PC-3 (cell line): ENCODE data around the gene ETV6. TPM values are rescaled to one million over a fixed set of nuclear protein-coding genes. Genes with fewer than 3 reads are reported as not detected.
A peak's percentile ranks its signal among the peaks of the same experiment; 100 is the strongest.
"Not testable (repeated sequence)": the region's sequence is repeated elsewhere in the genome, so short reads cannot be mapped to it uniquely, and the experiment has no call there.

Experiments used
- ATAC-seq: fragments of 200-7000 bp; cut with Tn5 transposase; 2 replicates; pipeline ENCODE4 v1.9.1; 2020; ENCODE audit warnings: mild to moderate bottlenecking, moderate library complexity
- BruUV-seq: library from RNA; stranded (reverse); fragments of 400-500 nt; replicated peaks from 2 replicates; lab custom pipeline; 2021; lab: Mats Ljungman, UMichigan
- CTCF ChIA-PET: fragments of 300-600 bp; sonication (Branson Sonifier 250); formaldehyde crosslinking; loops from one replicate; lab custom pipeline; 2022; ENCODE audit warnings: antibody characterized with exemption; lab: Charles Lee
- POLR2A ChIA-PET: fragments of 300-600 bp; sonication (Branson Sonifier 250); formaldehyde crosslinking; loops from one replicate; lab custom pipeline; 2022; ENCODE audit warnings: antibody characterized with exemption; ENCODE audit not compliant: unreplicated experiment; lab: Charles Lee
- DNase-seq: peaks from one replicate; pipeline ENCODE4 v3.0.0-alpha.2; 2015
- H2AFZ ChIP-seq: fragments of 300-600 bp; sonication (generic); 2 replicates; pipeline ENCODE4 v1.6.0; 2016; ENCODE audit warnings: antibody characterized with exemption, low read length
- H3F3A ChIP-seq: fragments of 300-600 bp; sonication (generic); one replicate; pipeline ENCODE4 v1.6.0; 2017; ENCODE audit warnings: antibody characterized with exemption, low read length, control low read depth, mild to moderate bottlenecking; ENCODE audit not compliant: unreplicated experiment
- H3K27ac ChIP-seq: fragments of 300-600 bp; sonication (generic); 2 replicates; pipeline ENCODE4 v1.5.1; 2016; ENCODE audit warnings: mild to moderate bottlenecking, low read length
- H3K27me3 ChIP-seq: fragments of 300-600 bp; sonication (generic); 2 replicates; pipeline ENCODE4 v1.6.1; 2016; ENCODE audit warnings: low read length, mixed read lengths
- H3K36me3 ChIP-seq: fragments of 300-600 bp; sonication (generic); 2 replicates; pipeline ENCODE4 v1.6.1; 2016; ENCODE audit warnings: low read depth, mixed run types, low read length, mixed read lengths
- H3K4me1 ChIP-seq: fragments of 300-600 bp; sonication (generic); 2 replicates; pipeline ENCODE4 v1.5.1; 2016; ENCODE audit warnings: low read length; ENCODE audit not compliant: insufficient read depth
- H3K4me2 ChIP-seq: fragments of 300-600 bp; sonication (generic); 2 replicates; pipeline ENCODE4 v1.6.0; 2016; ENCODE audit warnings: low read length
- H3K4me3 ChIP-seq: fragments of 300-600 bp; sonication (generic); 2 replicates; pipeline ENCODE4 v1.5.1; 2016; ENCODE audit warnings: mild to moderate bottlenecking, low read length, mixed read lengths
- H3K79me2 ChIP-seq: fragments of 300-600 bp; sonication (generic); 2 replicates; pipeline ENCODE4 v1.6.1; 2017; ENCODE audit warnings: low read length, mixed read lengths
- H3K9ac ChIP-seq: fragments of 300-600 bp; sonication (generic); 2 replicates; pipeline ENCODE4 v1.6.0; 2016; ENCODE audit warnings: mild to moderate bottlenecking, low read length
- H3K9me2 ChIP-seq: fragments of 300-600 bp; sonication (generic); replicated peaks from 2 replicates; pipeline ENCODE4 v1.6.1; 2016; ENCODE audit warnings: mixed run types, low read length, mixed read lengths
- H3K9me3 ChIP-seq: fragments of 300-600 bp; sonication (generic); 2 replicates; pipeline ENCODE4 v1.6.1; 2016; ENCODE audit warnings: low read length, mixed read lengths
- H4K20me1 ChIP-seq: fragments of 300-600 bp; sonication (generic); 2 replicates; pipeline ENCODE4 v1.6.1; 2016; ENCODE audit warnings: low read length, mixed read lengths
- CTCF ChIP-seq: fragments of 300-600 bp; sonication (generic); conservative IDR thresholded peaks from 2 replicates; pipeline ENCODE4 v1.5.1; 2017; ENCODE audit warnings: antibody characterized with exemption, low read depth, mild to moderate bottlenecking, low read length
- EZH2 ChIP-seq: fragments of 300-600 bp; sonication (generic); IDR thresholded peaks from one replicate; pipeline ENCODE4 v1.6.1; 2017; ENCODE audit warnings: antibody characterized with exemption, mild to moderate bottlenecking, low read length; ENCODE audit not compliant: unreplicated experiment
- EZH2phosphoT487 ChIP-seq: fragments of 300-600 bp; sonication (generic); IDR thresholded peaks from 2 replicates; pipeline ENCODE4 v1.6.1; 2018; ENCODE audit warnings: mild to moderate bottlenecking, antibody characterized with exemption, low read length, borderline replicate concordance
- intact Hi-C: fragments of 100-400 bp; cut with micrococcal nuclease; formaldehyde crosslinking; loops from 2 replicates; pipeline ENCODE4 v1.9.0; 2023
- total RNA-seq: library from RNA; depleted of rRNA; stranded (reverse); fragments of >200 nt; gene quantifications from 2 replicates; pipeline ENCODE4 v1.2.3, GENCODE V29; 2014

Gene ETV6
- total RNA-seq, 1 experiment from 2014 or later: 5.0 TPM

DNA sequence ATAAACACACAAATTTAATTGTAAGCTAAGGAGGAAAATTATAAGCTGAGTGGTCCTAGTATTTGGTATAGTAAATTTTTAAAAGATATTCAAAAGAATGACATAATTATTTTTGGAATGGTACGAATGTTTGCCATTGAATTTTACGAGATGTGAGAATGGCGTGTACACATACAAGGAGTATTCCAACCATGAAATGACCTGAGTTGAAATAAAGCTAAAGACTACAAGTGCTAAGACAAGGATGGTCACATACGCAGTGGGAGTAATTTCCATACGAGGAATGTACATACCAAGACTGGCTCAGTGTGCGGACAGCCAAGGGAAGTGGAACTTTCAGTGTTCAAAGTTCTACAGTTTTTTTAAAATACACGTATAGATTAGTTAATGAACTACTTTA lies 21.1 kb upstream of the ETV6 start:
- no TSS peak for BruUV-seq
- H3K9me2 ChIP-seq: no peaks in the 10 kb centered on the region
- POLR2A ChIA-PET: interaction anchor here (0.7 kb wide), 1 partner anchor 638 kb away, joined by 4 read pairs; no protein-coding TSS in a partner anchor
- CTCF ChIA-PET: interaction anchor here (0.5 kb wide), 1 partner anchor 9 kb away, joined by 3 read pairs; no protein-coding TSS in a partner anchor
- no peaks in the 10 kb centered on the region for H3K79me2 ChIP-seq
- no peaks in the 10 kb centered on the region for H3K27me3 ChIP-seq
- DNase-seq: peak; percentile 30
- no peaks in the 10 kb centered on the region for H3K36me3 ChIP-seq
- peaks cover 4% of the 10 kb centered on the region; the same call in 1 of the 2 replicates for H3K4me1 ChIP-seq
- TF ChIP-seq CTCF: no peak
- no peaks in the 10 kb centered on the region for H3F3A ChIP-seq
- no peaks in the 10 kb centered on the region for H3K9me3 ChIP-seq
- peak; percentile 74 for ATAC-seq
- intact Hi-C loops: no loop called here
- no peak overlapping the region for H3K4me2 ChIP-seq
- no peak overlapping the region for H3K27ac ChIP-seq
- no peak overlapping the region for H2AFZ ChIP-seq
- no peak overlapping the region for H3K9ac ChIP-seq
- no peaks in the 10 kb centered on the region for H4K20me1 ChIP-seq
- no peak overlapping the region for H3K4me3 ChIP-seq

DNA sequence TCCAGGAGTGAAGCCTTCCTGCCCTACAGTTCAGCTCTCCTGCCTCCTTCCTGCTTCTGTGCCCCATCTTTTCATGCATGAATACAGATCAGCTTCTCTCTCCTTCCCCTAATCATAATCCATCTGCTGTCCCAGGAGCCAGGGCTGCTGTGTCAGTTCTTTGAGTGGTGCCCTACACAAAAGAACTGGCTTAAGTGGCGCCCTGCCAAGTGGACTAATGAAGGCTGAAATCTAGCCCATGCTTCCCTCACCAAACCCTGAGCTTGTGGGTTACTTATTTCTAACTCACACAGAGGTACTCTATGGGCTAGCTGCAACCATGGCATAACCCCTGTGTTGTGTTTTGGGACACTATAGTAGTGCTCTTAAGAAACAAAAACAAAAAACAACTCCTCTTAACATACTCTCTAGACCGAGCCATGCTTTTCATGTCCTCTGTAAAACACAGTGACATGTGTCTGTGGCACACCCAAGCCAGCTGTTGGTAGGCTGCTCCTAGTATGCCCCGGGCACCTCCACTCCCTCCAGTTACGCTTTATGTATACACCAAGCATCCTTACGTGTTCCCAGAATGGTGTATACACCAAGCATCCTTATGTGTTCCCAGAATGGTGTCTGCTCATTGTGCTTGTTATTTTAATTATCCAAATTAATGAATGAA lies 19.3 kb upstream of the ETV6 start:
- no peak overlapping the region for H2AFZ ChIP-seq
- H4K20me1 ChIP-seq: no peaks in the 10 kb centered on the region
- no peak for DNase-seq
- no peaks in the 10 kb centered on the region for H3K9me2 ChIP-seq
- no peaks in the 10 kb centered on the region for H3K27me3 ChIP-seq
- no peaks in the 10 kb centered on the region for H3F3A ChIP-seq
- H3K36me3 ChIP-seq: no peaks in the 10 kb centered on the region
- no peak for ATAC-seq
- no TSS peak for BruUV-seq
- no peak overlapping the region for H3K27ac ChIP-seq
- ChIA-PET POLR2A (interaction anchor here (0.5 kb wide), 1 partner anchor 993 kb away, joined by 3 read pairs; no protein-coding TSS in a partner anchor), CTCF (interaction anchor here (1.1 kb wide), 1 partner anchor 262 kb away, joined by 6 read pairs; no protein-coding TSS in a partner anchor)
- intact Hi-C loops: no loop called here
- H3K4me3 ChIP-seq: no peak overlapping the region
- TF ChIP-seq EZH2phosphoT487: no peak
- TF ChIP-seq EZH2: no peak
- no peak for TF ChIP-seq CTCF
- H3K4me2 ChIP-seq: no peak overlapping the region
- H3K9ac ChIP-seq: no peak overlapping the region
- peaks cover 11% of the 10 kb centered on the region for H3K4me1 ChIP-seq
- no peaks in the 10 kb centered on the region for H3K79me2 ChIP-seq
- no peaks in the 10 kb centered on the region for H3K9me3 ChIP-seq

- no TSS peak for BruUV-seq
- Histone ChIP-seq H3K27me3 (no peaks in the 10 kb centered on the region), H2AFZ (no peak overlapping the region), H3K4me2 (no peak overlapping the region), H4K20me1 (no peaks in the 10 kb centered on the region), H3F3A (no peaks in the 10 kb centered on the region), H3K36me3 (no peaks in the 10 kb centered on the region), H3K9me3 (no peaks in the 10 kb centered on the region), H3K4me1 (peaks cover 11% of the 10 kb centered on the region), H3K79me2 (no peaks in the 10 kb centered on the region), H3K4me3 (no peak overlapping the region), H3K27ac (no peak overlapping the region), H3K9ac (no peak overlapping the region), H3K9me2 (no peaks in the 10 kb centered on the region)
- ATAC-seq (no peak), DNase-seq (no peak)
- TF ChIP-seq EZH2phosphoT487 (no peak), EZH2 (no peak), CTCF (no peak)
- ChIA-PET CTCF (no interaction called here), POLR2A (no interaction called here)
- intact Hi-C loops: no loop called here
Observed at GRCh38 chr12:11631288-11631687, 18.2 kb upstream of the ETV6 start.

DNA sequence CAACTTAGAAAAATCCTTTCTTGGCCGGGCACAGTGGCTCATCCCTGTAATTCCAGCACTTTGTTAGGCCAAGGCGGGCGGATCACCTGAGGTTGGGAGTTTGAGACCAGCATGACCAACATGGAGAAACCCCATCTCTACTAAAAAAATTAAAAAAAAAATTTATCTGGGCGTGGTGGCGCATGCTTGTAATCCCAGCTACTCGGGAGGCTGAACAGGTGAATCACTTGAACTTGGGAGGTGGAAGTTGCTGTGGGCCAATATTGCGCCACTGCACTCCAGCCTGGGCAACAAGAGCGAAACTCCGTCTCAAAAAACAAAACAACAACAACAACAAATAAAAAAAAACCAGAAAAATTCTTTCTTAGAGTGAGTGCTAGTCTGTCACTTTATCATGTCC lies 17.6 kb upstream of the ETV6 start:
- DNase-seq, intact Hi-C loops, H3K4me2 ChIP-seq, H3K27ac ChIP-seq, H3F3A ChIP-seq, H4K20me1 ChIP-seq, H3K27me3 ChIP-seq, H2AFZ ChIP-seq, H3K9me3 ChIP-seq, H3K36me3 ChIP-seq, H3K4me3 ChIP-seq, POLR2A ChIA-PET, ATAC-seq, H3K9ac ChIP-seq, H3K9me2 ChIP-seq, H3K79me2 ChIP-seq, BruUV-seq, CTCF ChIA-PET: not testable (repeated sequence)
- peaks cover 11% of the 10 kb centered on the region for H3K4me1 ChIP-seq
